Measurements from ENCODE around the gene CLCNKA. TPM values are rescaled to one million over a fixed set of nuclear protein-coding genes. Genes with fewer than 3 reads are reported as not detected.

The CLCNKA gene
- total RNA-seq, 2 donors from 2014 or later, result 0.20 TPM; not detected in 1

DNA sequence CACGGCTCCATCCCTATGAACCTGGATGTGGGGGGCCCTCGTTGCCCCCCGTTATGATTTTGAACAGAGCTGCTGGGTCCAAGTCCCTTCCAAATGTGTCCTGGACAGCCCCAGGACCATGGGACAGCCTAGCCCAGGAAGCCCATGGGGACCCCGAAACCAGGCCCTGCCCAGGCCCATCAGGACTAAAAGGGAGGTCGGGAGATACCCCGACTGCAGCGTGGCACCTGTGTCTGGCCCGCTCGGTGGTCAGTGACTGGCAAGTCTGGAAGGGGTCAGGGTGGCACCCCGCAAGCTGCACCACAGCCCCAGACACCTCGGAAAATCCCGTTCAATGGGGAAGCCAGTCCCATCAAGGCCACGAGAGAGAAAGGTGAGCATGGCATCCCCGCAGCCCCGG lies 28.2 kb upstream of the CLCNKA start:
- Histone ChIP-seq H3K27ac (no peak overlapping the region), H3K27me3 (no peaks in the 10 kb centered on the region), H3K4me3 (no peak overlapping the region), H3K4me1 (no peaks in the 10 kb centered on the region), H3K36me3 (no peaks in the 10 kb centered on the region), H3K9me3 (no peaks in the 10 kb centered on the region)
- TF ChIP-seq, protein P1, sequence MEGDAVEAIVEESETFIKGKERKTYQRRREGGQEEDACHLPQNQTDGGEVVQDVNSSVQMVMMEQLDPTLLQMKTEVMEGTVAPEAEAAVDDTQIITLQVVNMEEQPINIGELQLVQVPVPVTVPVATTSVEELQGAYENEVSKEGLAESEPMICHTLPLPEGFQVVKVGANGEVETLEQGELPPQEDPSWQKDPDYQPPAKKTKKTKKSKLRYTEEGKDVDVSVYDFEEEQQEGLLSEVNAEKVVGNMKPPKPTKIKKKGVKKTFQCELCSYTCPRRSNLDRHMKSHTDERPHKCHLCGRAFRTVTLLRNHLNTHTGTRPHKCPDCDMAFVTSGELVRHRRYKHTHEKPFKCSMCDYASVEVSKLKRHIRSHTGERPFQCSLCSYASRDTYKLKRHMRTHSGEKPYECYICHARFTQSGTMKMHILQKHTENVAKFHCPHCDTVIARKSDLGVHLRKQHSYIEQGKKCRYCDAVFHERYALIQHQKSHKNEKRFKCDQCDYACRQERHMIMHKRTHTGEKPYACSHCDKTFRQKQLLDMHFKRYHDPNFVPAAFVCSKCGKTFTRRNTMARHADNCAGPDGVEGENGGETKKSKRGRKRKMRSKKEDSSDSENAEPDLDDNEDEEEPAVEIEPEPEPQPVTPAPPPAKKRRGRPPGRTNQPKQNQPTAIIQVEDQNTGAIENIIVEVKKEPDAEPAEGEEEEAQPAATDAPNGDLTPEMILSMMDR (IDR thresholded peaks at IDR 0.05), result no peak
- DNase-seq (ENCODE audit: low spot score), result no peak

DNA sequence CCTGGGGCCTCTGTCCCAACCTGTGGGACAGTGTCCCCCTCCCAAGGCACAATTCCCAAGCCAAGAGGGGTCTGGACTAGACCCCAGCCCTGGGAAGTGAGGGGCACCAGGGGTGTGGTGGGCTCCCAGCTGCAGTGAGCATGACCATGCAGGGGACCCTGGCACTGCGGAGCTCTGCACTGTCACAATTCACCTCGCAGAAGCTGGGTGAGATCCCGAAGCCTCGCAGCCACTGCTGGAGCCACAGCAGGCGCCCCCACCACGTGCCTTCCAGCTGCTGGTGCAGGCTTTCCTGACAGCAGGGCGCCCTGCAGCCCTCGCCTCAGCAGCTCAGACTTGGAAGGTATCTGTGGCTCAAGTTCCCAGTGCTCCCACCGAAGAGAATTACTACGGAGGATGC lies 27.8 kb upstream of the CLCNKA start:
- DNase-seq (ENCODE audit: low spot score), result no peak
- no peaks in the 10 kb centered on the region for H3K36me3 ChIP-seq
- TF ChIP-seq, protein P1 (IDR thresholded peaks at IDR 0.05), result no peak
- no peak overlapping the region for H3K27ac ChIP-seq
- H3K4me1 ChIP-seq, result no peaks in the 10 kb centered on the region
- no peaks in the 10 kb centered on the region for H3K27me3 ChIP-seq
- H3K4me3 ChIP-seq, result no peak overlapping the region
- no peaks in the 10 kb centered on the region for H3K9me3 ChIP-seq

DNA sequence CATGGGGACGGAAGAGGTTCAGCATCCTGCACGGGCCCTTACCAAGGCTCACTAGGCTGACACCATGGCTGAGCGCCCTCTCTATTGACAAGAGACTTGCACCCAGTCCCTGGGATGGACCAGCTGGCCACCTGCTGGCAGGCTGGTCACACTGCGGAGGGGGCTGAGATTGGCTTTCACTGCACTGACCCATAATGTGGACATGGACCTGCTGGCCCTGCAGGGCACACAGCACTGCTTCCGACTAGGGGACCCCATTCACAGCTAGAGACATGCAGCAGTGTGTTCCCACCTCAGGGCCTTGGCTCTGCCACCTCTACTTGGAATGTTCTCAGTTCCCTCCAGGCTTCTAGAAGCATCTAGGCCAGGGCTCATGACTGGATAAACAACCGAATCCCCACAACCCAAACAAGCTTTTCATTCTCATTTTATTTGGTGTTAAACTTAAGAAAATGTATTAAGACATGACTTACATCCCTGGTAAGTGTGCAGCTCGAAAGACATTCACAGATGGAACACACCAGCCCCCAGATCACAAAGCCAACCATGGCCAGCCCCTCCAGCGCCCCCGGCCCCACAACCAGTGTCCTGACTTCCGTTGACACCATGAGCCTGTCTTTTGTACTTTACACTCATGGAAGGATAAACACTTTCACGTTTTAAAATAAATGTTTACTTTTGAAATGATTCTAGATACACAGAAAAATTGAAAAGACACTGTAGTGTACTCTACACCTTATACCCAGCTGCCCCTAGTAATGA lies 27.1 kb upstream of the CLCNKA start:
- H3K9me3 ChIP-seq, result no peaks in the 10 kb centered on the region
- TF ChIP-seq, protein P1 (IDR thresholded peaks at IDR 0.05), result peak; percentile 67 to 93
- H3K27me3 ChIP-seq, result no peaks in the 10 kb centered on the region
- no peaks in the 10 kb centered on the region for H3K36me3 ChIP-seq
- no peaks in the 10 kb centered on the region for H3K4me1 ChIP-seq
- no peak overlapping the region for H3K27ac ChIP-seq
- no peak overlapping the region for H3K4me3 ChIP-seq
- peak; percentile 75 for DNase-seq (ENCODE audit: low spot score)

DNA sequence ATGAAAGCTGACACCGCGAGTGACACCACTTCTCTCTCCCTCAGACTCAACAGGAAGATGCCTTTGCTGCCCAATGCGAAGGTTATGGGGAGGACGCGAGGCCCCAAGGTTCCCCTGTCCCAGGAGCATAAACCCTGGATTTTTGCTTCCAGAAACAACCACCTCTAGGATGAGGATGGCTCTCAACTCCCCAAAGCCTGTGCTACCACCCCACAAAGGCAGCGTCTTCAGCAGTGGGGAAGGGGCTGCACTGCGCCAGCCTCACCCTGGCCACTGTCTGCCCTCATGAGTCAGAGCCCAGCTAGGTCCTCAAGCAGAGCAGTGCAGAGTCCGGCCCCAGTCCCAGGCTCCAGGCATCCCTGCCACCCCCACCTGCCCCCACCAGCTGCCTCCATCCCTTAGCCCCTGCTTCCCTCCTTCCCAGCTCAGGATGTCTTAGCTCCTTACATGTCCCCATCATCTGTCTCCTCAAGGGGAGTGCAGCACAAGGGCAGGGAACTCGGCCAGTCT lies 24.7 kb upstream of the CLCNKA start:
- Histone ChIP-seq H3K4me3 (no peak overlapping the region), H3K36me3 (no peaks in the 10 kb centered on the region), H3K4me1 (no peaks in the 10 kb centered on the region), H3K9me3 (no peaks in the 10 kb centered on the region), H3K27ac (no peak overlapping the region), H3K27me3 (no peaks in the 10 kb centered on the region)
- no peak for DNase-seq (ENCODE audit: low spot score)
- TF ChIP-seq, protein P1 (IDR thresholded peaks at IDR 0.05), result no peak

DNA sequence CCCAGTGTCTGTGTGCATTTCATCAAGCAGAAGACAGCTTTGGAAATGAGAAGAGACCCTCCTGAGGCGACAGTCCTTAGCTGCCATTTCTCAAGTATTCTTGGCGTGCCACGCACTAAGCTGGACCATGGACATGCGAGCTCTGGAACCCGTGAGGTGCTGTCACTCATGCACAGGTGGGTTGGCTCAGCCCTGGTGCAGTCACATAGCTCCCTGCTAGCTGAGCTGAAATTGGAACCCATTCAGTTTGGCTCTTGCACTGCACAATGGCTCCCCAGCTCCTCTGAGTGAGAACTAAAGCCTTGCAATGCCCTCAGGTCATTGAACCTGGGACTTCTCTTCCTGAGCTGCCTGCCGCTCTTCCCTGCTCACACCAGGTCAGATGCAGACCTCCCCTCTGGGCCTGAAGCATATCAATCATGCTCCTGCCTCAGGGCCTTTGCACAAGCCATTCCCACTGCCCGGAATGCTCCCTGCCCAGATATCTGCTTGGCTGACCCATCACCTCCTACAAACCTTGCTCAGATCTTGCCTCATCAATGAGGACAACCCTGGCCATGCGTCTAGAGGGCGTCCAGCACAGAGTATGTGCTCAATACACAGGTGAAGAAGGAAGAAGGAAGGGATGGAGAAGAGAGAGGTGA lies 24.1 kb upstream of the CLCNKA start:
- Histone ChIP-seq H3K9me3 (no peaks in the 10 kb centered on the region), H3K27ac (no peak overlapping the region), H3K4me3 (no peak overlapping the region), H3K27me3 (no peaks in the 10 kb centered on the region), H3K36me3 (no peaks in the 10 kb centered on the region), H3K4me1 (no peaks in the 10 kb centered on the region)
- DNase-seq (ENCODE audit: low spot score), result no peak
- TF ChIP-seq, protein P1 (IDR thresholded peaks at IDR 0.05), result no peak
